Nephron progenitor cell (in vitro differentiated cells): ENCODE results near the gene NOS1AP.

ENCODE experiments used
- DNase-seq: peaks from one replicate; pipeline ENCODE4 v3.0.0; 2021
- H3K27ac Mint-ChIP-seq: 2 replicates; pipeline ENCODE4 v1.8.0; 2021; ENCODE audit warnings: mild to moderate bottlenecking, moderate library complexity, mixed read lengths
- H3K27me3 Mint-ChIP-seq: 2 replicates; pipeline ENCODE4 v1.8.0; 2021; ENCODE audit warnings: mild to moderate bottlenecking, low read depth, mixed read lengths; ENCODE audit not compliant: poor library complexity
- H3K36me3 Mint-ChIP-seq: 2 replicates; pipeline ENCODE4 v1.8.0; 2021; ENCODE audit warnings: low read depth, mixed read lengths
- H3K4me1 Mint-ChIP-seq: 2 replicates; pipeline ENCODE4 v1.8.0; 2021; ENCODE audit warnings: mixed read lengths
- H3K4me3 Mint-ChIP-seq: 2 replicates; pipeline ENCODE4 v1.8.0; 2021; ENCODE audit warnings: mild to moderate bottlenecking, moderate library complexity, mixed read lengths
- H3K9me3 Mint-ChIP-seq: 2 replicates; pipeline ENCODE4 v1.8.0; 2021; ENCODE audit warnings: mild to moderate bottlenecking, moderate library complexity, mixed read lengths
- CTCF ChIP-seq: fragments of 200-600 bp; sonication (generic); IDR thresholded peaks from 2 replicates; pipeline ENCODE4 v1.5.0; 2021; ENCODE audit warnings: antibody characterized with exemption

The NOS1AP gene

GRCh38 chr1:162023547-162024501 is 45.7 kb upstream of the NOS1AP start, which contains the start of gene OLFML2B:
TSS of gene OLFML2B (minus strand) at chr1:162023869. CDS start at chr1:162023430, 439 bp downstream.
- DNase-seq: peak; percentile 87
- TF ChIP-seq CTCF: no peak
- H3K27me3 Mint-ChIP-seq: peaks cover 60% of the 10 kb centered on the region
- H3K9me3 Mint-ChIP-seq: peaks cover 24% of the 10 kb centered on the region
- H3K4me3 Mint-ChIP-seq: peak within 1 kb of the TSS; percentile 93
- peaks cover 47% of the 10 kb centered on the region for H3K4me1 Mint-ChIP-seq
- peaks cover 7% of the 10 kb centered on the region for H3K36me3 Mint-ChIP-seq
- peak within 1 kb of the TSS; percentile 57 for H3K27ac Mint-ChIP-seq

- no peak for TF ChIP-seq CTCF
- no peak for DNase-seq
- peaks cover 63% of the 10 kb centered on the region for H3K27me3 Mint-ChIP-seq
- no peak overlapping the region for H3K4me3 Mint-ChIP-seq
- peaks cover 24% of the 10 kb centered on the region for H3K9me3 Mint-ChIP-seq
- H3K36me3 Mint-ChIP-seq: no peaks in the 10 kb centered on the region
- H3K27ac Mint-ChIP-seq: no peak overlapping the region
- H3K4me1 Mint-ChIP-seq: peaks cover 45% of the 10 kb centered on the region
Observed at GRCh38 chr1:162025541-162025940, 44.0 kb upstream of the NOS1AP start.

GRCh38 chr1:162026881-162027280 is 42.6 kb upstream of the NOS1AP start:
- no peak for TF ChIP-seq CTCF
- peaks cover 72% of the 10 kb centered on the region for H3K27me3 Mint-ChIP-seq
- H3K9me3 Mint-ChIP-seq: peaks cover 24% of the 10 kb centered on the region
- peaks cover 43% of the 10 kb centered on the region for H3K4me1 Mint-ChIP-seq
- no peak overlapping the region for H3K27ac Mint-ChIP-seq
- H3K36me3 Mint-ChIP-seq: no peaks in the 10 kb centered on the region
- no peak overlapping the region for H3K4me3 Mint-ChIP-seq
- no peak for DNase-seq

- H3K9me3 Mint-ChIP-seq: peaks cover 24% of the 10 kb centered on the region
- TF ChIP-seq CTCF: no peak
- no peak overlapping the region for H3K4me3 Mint-ChIP-seq
- H3K4me1 Mint-ChIP-seq: peaks cover 29% of the 10 kb centered on the region
- no peak overlapping the region for H3K27ac Mint-ChIP-seq
- no peaks in the 10 kb centered on the region for H3K36me3 Mint-ChIP-seq
- no peak for DNase-seq
- H3K27me3 Mint-ChIP-seq: peaks cover 77% of the 10 kb centered on the region
Observed at GRCh38 chr1:162028726-162029125, 40.8 kb upstream of the NOS1AP start.

GRCh38 chr1:162029157-162029556 is 40.3 kb upstream of the NOS1AP start:
- Mint-ChIP-seq H3K27ac (no peak overlapping the region), H3K9me3 (peaks cover 24% of the 10 kb centered on the region), H3K4me1 (peaks cover 29% of the 10 kb centered on the region), H3K27me3 (peaks cover 80% of the 10 kb centered on the region), H3K36me3 (no peaks in the 10 kb centered on the region), H3K4me3 (no peak overlapping the region)
- TF ChIP-seq CTCF: no peak
- DNase-seq: no peak
